Renal pelvis (tissue), 4 donors: ENCODE measurements around the gene DOCK7. TPM values are rescaled to one million over a fixed set of nuclear protein-coding genes. Genes with fewer than 3 reads are reported as not detected.
A peak's percentile ranks its signal among the peaks of the same experiment; 100 is the strongest.
"Not testable (repeated sequence)": the region's sequence is repeated elsewhere in the genome, so short reads cannot be mapped to it uniquely, and the experiment has no call there.

Experiments used
- DNase-seq: peaks from one replicate; pipeline ENCODE4 v3.0.0-alpha.2; 2013
- polyA plus RNA-seq, 3 donors: library from polyadenylated mRNA; unstranded; fragments of 120-200 nt; gene quantifications; one replicate each; pipeline ENCODE4 v1.2.1, GENCODE V29; 2013; ENCODE audit not compliant: insufficient read length in 3 of 3

DOCK7 gene
- polyA plus RNA-seq, 3 donors: 48.7 to 58.0 (median 56.8) TPM

DNA sequence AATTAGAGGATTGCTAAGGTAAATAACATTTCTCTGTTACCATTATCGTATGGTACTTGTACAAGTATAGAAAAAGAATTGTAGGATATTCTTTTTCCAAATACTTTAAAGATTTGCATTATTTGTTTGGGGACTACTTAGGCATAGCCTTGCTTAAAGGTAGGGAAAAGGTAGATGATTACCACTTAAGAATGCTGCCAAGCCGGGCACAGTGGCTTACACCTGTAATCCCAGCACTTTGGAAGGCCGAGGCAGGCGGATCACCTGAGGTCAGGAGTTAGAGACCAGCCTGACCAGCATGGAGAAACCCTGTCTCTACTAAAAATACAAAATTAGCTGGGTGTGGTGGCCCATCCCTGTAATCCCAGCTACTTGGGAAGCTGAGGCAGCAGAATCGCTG is 10.0 kb upstream of the DOCK7 start:
- not testable (repeated sequence) for DNase-seq

DNA sequence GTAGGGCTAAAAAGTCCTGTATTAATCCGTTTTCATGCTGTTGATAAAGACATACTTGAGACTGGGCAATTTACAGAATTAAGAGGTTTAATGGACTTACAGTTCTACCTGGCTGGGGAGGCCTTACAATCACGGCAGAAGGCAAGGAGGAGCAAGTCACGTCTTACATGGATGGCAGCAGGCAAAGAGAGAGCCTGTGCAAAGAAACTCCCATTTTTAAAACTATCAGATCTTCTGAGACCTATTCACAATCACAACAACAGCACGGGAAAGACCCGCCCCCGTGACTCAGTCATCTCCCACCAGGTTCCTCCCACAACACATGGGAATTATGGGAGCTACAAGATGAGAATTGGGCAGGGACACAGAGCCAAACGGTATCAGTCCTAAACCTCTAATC is 6.3 kb upstream of the DOCK7 start:
- DNase-seq: not testable (repeated sequence)

DNA sequence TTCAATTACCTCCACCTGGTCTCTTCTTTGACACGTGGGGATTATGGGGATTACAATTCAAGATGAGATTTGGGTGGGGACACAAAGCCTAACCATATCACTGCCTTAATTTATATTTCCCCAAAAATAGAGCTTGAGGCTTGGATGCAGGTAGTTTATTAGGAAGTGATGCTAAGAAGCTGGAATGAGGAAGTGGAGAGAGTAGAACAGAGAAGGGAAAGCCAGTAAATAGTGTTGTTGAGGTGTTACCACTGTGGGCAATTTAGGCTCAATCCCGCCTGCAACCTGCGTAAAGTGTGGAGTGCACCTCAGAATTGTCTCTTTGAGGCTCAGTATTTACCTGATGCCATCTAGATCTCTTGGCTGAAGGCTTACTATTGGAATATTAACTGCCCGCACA is 4.9 kb upstream of the DOCK7 start:
- DNase-seq: no peak

DNA sequence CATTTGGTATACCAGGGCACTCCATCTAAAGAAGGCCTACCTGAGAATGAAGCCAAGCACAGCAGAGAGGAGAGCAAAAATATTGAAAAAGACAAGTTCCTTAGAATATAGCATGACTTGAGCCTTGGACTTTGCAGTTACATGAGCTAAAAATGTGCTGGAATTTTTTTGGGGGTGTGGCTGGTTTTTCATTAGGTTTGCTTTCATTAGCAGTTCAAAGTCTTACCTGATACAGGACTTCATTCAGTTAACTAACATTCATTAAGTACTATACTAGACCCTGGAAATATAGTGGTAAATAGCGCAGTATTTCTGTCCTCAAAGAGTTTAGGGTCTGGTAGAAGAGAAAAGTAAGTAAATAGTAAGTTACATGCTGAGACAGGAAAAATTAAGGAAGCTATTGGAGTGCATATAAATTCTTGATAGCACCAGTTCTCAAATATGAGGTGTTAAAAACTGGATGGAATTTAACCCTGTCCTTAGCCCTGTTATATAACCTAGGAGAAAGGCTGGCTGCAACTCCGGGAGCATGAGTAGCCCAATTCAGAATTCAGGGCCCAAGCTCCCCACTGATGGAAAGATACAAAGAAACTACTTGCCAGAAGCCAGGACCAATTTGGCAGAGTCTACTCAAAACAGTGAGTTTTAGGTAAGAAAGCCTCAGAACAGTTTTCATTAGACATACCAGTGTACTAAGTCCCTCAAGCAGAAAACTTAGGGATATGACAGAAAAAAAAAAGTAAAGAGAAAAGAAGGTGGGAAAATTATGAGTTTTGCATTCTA is 3.1 kb upstream of the DOCK7 start:
- no peak for DNase-seq

DNA sequence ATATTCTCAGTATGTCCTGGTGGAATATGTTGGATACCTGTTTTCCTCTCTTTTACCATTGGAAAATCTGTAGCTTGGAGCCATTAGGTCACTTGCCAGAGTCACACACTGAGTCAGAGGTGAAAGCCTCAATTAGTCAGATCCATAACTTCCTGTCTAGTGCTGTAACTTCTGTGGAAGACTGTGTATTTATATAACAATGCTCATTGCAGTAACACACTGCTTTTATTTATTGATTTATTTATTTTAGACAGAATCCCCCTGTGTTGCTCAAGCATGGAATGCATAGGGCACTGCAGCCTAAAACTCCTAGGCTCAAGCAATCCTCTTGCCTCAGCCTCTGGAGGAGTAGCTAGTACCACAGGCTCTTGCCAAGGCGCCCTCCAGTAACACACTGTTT is 1.3 kb upstream of the DOCK7 start:
- no peak for DNase-seq

DNA sequence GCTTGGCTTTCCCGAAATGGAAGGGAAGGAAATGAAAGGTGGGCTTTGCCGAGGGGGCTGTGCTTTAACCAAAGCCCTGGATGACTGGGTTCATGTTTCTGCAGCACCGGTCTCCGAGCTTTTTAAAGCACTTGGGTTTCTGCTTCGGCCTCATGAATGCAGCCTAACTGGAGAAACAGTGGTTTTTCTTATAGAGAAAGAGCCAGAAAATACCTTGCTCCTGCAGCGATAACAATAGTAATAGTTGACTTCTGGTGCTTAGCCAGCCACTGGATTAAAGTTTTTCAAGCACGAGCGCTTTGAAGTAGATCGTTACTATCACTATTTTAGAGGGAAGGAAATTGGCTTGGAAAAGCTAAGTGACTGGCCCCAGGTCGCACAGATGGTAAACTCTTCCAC is 500 bp upstream of the DOCK7 start:
- no peak for DNase-seq

DNA sequence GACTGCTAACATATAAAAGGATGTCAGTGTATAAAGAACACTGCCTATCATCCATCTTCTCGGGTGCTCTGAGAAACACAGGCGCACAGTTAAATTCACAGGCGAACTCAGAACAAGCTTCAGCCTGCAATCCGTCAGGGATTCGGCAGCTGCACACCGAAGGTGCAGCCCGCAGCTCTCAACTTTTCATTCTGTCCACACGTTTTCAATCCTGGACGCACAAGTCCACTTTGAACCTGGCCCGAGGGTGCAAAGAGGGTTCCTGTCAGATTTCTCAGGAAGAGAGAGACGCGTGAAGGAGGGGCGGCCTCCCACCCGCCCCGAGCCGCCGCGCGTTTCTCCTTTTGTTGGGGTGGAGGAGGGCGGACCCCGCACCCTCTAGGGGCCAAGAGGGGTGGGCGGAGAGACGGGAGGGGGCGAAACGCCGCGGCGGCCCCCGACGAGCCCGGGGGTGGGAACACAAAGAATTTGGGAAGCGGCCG is 724 bp downstream of the DOCK7 start:
- peak; percentile 47 for DNase-seq

DNA sequence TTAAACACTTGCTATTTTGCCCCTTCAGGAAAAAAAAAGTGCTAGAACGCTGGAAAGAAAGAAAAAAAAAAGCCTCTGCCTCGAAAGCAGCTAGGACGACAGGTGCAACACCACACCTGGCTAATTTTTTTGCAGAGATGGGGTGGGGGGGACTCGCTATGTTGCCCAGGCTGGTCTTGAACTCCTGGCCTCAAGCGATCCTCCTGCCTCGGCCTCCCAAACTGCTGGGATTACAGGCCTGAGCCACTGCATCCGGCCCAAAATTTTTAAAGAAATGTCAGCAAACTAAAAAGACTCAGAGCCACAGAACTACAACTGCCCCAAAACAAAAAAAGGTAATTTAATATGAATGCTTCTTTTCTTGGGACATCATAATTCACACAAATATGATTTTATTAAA is 1.4 kb downstream of the DOCK7 start:
- no peak for DNase-seq

DNA sequence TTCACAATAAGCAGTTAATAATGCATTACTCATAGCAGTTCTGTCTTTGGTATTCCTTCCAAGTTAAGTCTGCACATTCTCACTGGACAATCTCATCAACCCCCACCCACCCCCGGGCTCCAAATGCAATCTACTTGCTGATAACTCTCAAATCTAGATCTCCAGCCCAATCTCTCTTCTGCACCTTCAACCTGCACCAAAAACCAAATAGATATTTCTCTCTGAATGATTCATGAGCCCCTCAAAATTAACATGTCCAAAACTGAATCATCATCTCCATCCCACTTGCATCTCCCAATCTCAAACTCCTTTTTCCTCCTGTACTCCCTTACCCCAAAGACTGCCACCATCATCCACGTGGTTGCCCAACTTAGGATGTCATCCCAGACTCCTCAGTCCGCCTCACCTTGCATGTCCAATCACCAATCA is 2.7 kb downstream of the DOCK7 start:
- no peak for DNase-seq

DNA sequence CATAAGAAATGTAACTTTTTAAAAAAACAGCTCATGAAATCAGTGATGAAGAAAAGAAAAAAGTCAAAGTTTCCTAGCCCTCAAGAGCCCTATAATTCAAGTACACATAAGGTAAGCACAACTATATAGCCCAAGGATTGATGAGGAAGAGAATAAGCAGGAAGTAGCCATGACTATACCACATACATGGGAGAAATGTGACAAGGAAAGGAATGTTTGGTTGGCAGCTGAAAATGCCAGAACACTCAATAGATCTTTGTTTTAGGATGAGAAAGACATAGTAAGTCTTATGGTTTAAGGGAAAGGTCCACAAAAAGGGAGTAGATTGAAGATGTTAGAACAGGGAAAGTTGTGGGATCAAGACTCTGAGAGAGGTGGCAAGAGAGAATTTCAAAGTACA is 5.7 kb downstream of the DOCK7 start:
- no peak for DNase-seq

DNA sequence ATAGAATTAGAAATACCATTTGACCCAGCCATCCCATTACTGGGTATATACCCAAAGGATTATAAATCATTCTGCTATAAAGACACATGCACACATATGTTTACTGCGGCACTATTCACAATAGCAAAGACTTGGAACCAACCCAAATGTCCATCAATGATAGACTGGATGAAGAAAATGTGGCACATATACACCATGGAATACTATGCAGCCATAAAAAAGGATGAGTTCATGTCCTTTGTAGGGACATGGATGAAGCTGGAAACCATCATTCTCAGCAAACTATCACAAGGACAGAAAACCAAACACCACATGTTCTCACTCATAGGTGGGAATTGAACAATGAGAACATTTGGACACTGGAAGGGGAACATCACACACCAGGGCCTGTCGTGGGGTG is 7.2 kb downstream of the DOCK7 start:
- not testable (repeated sequence) for DNase-seq

DNA sequence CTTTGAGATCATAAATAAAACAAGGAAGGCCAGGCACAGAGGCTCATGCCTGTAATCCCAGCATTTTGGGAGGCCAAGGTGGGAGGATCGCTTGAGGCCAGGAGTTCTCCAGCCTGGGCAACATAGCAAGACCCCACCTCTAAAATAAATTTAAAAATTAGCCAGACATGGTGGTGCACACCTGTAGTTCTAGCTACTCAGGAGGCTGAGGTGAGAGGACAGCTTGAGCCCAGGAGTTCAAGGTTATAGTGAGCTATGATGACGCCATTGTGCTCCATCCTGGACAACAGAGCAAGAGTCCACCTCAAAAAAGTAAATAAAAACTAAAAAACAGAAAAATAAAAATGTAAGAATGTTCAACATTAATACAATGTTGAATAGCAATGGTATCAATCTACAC is 10.4 kb downstream of the DOCK7 start:
- DNase-seq: not testable (repeated sequence)

DNA sequence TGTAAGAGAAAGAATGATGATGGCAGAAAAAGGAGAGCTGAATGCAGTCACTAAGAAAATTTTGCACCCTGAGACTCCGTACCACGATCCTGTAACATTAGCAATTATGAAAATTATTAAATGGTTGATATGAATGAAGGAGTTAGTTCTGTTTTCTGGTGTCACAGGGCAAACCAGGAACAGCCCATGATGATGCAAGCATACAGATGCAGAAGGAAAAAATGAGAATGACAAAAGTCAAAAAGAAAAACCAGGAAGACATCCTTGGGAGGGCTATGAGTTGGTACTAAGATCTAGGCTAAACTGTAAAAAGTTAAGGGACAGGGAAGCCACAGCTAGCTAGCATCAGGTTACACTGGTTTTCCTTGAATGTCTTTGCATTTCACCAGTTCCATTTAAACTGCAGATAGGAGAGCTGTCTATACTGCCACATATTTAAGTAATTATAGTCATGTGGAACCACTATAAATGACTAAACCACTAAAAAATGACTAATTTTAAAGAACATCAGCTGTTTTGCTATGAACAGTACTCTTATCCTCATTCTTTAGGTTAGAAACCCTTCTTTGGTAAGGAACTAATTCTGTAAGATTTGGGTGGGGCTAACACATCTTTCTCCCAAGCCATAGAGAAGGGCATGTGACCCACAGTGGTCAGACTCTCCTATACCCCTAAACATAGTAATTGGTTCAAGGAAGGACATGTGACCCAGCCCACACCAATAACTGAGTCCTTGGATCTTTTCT is 11.4 kb downstream of the DOCK7 start:
- no peak for DNase-seq

DNA sequence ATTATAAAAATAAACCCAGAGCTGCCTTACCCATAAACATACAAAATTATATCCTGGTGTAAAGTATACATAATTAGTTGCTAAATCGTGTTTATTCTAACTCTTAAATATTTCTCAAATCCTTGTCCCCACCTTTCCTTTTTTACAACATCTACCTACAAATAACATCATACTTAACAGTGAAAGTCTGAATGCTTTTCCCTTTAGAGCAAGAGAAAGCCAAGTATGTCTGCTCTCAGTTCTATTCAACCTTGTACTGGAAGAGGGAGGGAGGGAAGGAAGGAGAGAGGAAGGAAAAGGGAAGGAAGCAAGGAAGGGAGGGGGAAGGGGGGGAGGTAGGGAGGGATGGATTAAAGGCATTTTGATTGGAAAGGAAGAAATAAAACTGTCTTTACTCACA is 14.6 kb downstream of the DOCK7 start:
- no peak for DNase-seq

DNA sequence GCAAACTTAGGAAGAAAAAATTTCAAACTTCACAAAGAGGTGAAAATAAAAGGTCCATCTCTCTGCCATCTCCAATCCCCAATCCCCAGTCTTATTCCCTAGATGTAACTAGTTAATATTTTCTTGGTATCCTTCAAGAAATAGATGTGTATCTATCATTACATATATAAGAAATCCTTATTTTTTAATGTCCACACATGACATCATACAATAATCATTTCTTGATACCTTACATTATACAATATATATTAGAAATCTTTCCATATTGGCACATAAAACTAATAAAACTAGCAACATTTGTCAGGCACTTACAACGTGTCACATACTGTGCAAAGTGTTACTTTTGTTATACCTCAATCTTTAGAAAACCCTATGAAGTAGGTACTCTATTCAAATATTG is 16.2 kb downstream of the DOCK7 start:
- no peak for DNase-seq

DNA sequence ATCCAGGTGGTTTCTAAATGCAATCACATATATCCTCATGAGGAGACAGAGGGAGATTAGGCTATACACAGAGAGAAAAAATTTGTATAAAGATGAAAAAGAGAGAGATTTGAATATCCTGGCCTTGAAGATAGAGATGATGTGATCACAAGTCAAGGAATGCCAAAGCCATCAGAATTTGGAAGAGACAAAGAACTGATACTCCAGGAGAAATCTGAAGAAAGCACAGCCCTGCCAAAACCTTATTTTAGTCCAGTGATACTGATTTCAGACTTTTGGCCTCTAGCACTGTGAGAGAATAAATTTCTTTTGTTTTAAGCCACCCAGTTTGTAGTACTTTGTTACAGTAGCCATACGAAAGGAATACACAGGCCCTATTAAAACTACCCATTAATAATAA is 33.4 kb downstream of the DOCK7 start:
- DNase-seq: no peak

DNA sequence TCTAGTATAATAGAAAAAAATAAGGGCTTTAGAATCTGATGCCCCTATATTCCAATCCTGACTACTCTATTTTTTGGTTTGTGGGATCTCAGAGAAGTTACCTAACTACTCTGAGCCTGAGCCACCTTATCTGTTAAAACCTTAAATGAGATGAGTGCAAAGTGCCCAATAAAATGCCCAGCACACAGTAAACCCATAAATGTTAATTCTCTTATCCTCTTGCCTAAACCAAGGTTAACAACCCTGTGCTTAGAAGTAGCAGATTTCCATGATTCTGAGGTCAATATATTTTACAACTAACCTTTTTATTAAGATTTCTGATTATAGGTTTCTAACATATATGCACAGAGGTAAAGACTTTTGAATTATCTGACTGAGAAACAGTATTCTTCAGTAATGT is 35.8 kb downstream of the DOCK7 start:
- DNase-seq: no peak

DNA sequence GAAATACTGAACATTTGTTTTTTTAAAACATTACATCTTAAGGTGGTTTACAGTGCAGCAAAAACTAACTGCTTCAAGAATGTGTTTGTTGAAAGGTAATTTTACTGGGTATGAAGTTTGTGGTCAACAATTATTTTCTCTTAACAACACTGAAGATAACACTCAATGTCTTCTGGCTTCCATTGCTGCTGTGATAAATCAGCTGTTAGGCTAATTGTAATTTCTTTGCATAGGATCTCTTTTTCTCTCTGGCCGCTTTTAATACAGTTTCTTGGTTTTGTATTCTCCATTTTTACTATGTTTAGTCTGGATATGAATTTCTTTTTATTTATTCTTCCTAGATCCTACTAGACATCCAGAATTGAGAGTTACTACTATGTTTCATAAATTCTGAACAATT is 44.9 kb downstream of the DOCK7 start:
- DNase-seq: no peak

DNA sequence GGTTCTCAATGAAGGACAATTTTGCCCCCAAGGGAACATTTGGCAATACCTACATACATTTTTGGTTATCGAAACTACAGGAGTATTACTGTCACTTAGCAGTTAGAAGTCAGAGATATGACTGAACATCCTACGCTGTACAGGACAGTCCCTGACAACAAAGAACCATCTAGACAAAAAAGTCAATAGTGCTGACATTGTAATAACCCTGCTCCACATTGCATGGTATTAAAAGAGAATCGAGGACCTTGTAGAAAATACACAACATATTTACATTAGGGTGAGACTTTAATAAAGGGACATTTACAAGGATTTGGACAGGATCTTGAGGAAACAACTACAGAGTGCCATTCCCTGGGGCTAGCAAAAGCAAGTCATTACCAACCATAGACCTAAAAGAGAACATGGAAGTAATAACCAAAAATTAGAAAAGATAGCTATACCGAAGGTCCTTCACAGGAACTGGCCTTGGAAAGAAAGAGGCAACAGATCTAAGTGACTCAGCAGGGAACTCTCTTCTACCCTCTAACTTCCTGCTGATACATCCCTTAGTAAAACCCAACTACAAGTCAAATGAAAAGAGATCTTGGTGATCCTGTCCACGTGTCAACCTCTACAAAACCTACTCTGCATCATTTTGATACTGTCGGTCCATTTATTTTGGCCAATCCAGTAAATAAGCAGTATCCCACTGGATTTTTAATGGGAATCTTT is 50.6 kb downstream of the DOCK7 start:
- no peak for DNase-seq

DNA sequence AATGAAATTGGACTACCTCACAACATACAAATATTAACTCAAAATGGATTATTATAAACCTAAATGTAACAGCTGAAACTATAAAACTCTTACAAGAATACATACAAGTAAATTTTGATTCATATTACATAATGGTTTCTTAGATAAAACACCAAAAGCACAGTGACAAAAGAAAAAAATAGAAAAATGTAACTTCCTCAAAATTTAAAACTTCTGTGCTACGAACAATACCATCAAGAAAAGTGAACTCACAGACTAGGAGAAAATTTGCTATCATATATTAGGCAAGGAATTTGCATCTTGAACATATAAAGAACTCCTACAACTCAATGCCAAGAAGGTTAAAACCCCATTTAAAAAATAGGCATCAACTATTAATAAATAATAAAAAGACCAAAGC is 59.7 kb downstream of the DOCK7 start:
- DNase-seq: no peak

DNA sequence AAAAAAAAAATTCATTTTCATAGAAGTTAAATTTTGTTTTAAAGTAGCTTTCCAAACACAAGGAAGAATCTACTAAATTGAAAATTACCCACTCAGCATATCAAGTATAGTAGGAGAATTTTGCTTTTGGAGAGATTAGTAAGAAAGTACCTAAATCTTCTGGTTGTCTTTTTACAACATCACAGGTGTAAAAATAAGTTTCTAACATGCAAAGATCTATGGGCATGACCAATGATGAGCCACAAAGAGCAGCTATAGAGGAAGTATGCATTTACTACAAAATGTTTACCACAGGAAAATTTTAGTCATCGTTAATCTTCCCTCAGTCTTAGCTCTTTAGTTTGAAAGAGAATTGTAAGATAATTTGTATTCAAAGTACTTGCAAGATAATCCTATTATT is 62.8 kb downstream of the DOCK7 start:
- DNase-seq: no peak

DNA sequence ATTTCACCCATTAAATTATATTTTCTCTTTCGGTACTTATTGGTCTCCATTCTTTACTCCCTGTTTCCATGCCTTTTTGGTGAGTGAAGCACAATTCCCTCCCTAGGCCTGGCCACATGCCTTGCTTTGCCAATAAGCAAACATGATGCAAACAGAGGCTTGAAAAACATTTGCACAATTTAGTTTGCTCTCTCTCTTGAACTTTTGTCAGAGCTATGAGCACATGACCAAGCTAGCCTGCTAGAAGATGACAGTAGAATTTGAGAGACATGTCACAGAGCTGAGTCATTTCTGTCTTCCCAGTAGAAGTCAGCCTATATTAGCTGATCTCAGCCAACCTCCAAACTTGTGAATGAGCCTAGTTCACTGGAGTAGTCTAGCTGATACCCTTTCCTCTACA is 66.3 kb downstream of the DOCK7 start:
- no peak for DNase-seq

DNA sequence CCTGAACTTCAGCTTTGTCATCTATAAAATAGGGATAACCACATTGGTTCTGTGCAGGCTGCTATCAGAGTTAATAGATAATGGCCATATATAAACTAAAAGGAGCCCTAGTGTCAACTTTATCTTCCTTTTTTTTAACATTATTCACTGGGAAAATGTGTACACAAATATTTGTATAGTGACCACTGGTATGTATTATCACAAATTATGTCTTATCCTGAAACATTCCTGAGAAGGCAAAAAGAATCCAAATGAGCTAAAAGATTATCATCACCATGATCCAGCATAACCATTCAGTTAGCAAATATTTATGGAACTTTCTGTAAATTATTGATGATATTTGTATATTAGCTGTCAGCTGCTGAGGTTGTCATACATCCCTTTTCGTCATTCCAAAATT is 74.3 kb downstream of the DOCK7 start:
- DNase-seq: no peak
